GM12892 (cell line): ENCODE results near the gene IRX5. TPM values are rescaled to one million over a fixed set of nuclear protein-coding genes. Genes with fewer than 3 reads are reported as not detected.

Experiments used
- DNase-seq: peaks from one replicate; pipeline ENCODE4 v3.0.0; 2011; ENCODE audit not compliant: insufficient read length
- FAIRE-seq: peaks from 2 replicates; lab custom pipeline; 2011; peaks lifted over from hg19 to GRCh38; lab: Jason Lieb, UNC
- POLR2A ChIP-seq: IDR thresholded peaks from 2 replicates; pipeline ENCODE4 v1.6.1; 2011; ENCODE audit warnings: low read depth, low read length, control low read depth
- POLR2AphosphoS5 ChIP-seq: IDR thresholded peaks from 2 replicates; pipeline ENCODE4 v1.6.1; 2011; ENCODE audit warnings: low read depth, low read length, control low read depth
- TAF1 ChIP-seq: IDR thresholded peaks from 2 replicates; pipeline ENCODE4 v1.6.1; 2011; ENCODE audit warnings: low read depth, mild to moderate bottlenecking, control low read depth, low read length, borderline replicate concordance
- polyA plus RNA-seq: library from polyadenylated mRNA; unstranded; fragments of >200 nt; gene quantifications from one replicate; pipeline ENCODE4 v1.2.1, GENCODE V29; 2012; ENCODE audit warnings: missing spikeins, inconsistent platforms; ENCODE audit not compliant: missing spikeins

IRX5 gene
- polyA plus RNA-seq: not detected

DNA sequence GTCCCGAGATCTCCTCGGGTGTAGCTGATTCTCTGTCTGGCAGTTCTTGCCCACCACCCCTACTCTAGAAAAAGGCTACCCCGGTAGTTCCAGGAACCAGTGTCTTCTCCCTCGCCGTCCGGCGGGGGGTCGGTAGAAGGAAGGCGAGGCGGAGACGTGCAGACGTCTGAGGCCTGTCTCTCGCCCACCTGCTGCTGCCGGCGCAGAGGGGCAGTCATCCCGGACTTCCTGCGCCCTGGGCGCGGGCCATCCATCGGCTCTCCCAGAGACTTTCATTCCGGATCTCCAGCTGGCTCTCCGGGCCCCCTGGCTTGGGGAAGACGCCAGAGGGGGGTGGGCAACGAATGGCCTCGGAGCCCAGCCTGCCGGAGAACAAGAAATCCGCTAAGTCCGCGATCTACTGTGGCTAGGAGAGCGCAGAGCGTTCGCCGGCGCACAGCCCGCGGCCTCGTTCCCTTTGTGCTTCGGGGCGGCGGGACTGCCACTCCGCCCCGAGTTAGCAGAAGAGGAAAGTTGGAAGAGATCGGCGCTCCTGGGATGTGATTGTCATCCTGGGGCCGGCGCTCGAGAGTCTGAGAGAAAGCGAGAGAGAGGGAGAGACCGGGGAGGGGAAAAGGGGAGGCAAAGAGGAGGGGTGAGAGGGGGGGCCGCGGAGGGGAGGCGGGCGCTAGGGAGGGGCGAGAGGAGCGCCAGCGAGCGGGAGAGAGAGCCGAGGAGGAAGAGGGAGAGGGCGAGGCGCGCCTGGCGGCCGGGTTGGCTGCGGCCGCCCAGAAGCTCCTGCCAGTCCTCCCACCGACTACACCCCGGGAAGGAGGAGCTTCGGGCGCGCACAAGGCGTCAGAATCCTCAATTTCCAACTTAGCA lies at the start of gene IRX5:
Gene IRX5, plus strand, starts transcription at position 861 of the 864 bp plus-strand sequence. CDS start 334 bp downstream, outside the sequence.
- FAIRE-seq: no peak
- DNase-seq: peak; percentile 21

DNA sequence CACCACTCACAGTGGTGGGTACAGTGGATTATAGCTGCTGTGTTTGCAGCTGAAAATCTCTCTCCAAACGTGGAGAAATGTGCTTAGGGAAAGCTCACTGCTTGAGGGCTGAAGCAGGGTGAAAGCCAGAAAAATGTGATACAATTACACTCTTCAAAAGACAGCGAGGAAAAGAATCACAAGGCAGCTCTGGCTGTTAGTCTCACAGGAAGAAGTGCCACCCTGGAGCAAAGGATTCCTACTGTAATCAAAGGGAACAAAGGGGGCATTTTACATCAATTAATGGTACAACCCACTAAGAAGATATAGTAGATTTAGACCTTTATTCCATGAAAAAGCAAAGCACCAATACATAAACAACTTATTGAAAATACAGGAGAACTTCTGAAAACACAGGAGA lies 48.1 kb upstream of the IRX5 start:
- no peak for FAIRE-seq
- TF ChIP-seq TAF1: no peak
- TF ChIP-seq POLR2AphosphoS5: no peak
- TF ChIP-seq POLR2A: no peak
- no peak for DNase-seq

More for the DNA sequence above, at the start of gene IRX5:
- TF ChIP-seq TAF1: no peak

DNA sequence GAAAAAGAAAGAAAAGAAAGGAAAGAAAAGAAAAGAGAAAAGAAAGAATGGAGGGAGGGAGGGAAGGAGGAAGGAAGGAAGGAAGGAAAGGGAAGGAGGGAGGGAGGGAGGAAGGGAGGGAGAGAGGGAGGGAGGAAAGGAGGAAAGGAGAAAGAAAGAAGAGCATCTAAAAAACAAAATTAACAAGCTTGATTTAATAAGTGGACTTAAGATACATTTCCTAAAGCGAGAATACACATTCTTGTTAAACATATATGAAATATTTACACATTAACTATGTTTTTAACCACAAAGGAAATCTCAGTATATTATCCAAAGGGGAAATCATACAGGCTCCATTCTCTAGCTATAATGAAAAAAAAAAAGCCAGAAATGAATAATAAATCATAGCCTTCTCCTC lies 47.3 kb upstream of the IRX5 start:
- FAIRE-seq (no peak), DNase-seq (no peak)
- TF ChIP-seq POLR2A: no peak
- no peak for TF ChIP-seq TAF1
- no peak for TF ChIP-seq POLR2AphosphoS5

DNA sequence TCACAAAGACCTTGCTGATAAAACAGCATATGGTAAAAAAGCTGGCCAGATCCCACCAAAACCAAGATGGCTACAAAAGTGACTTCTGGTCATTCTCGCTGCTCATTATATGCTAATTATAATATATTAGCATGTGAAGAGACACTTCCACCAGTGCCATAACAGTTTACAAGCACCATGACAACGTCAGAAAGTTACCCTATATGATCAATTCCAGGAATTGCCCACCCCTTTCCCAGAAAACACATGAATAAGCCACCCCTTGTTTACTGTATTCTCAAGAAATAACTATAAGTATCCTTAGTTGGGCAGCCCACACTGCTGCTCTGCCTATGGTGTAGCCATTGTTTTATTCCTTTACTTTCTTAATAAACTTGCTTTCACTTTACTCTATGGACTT lies 44.6 kb upstream of the IRX5 start:
- TF ChIP-seq TAF1 (no peak), POLR2AphosphoS5 (no peak), POLR2A (no peak)
- no peak for DNase-seq
- no peak for FAIRE-seq

DNA sequence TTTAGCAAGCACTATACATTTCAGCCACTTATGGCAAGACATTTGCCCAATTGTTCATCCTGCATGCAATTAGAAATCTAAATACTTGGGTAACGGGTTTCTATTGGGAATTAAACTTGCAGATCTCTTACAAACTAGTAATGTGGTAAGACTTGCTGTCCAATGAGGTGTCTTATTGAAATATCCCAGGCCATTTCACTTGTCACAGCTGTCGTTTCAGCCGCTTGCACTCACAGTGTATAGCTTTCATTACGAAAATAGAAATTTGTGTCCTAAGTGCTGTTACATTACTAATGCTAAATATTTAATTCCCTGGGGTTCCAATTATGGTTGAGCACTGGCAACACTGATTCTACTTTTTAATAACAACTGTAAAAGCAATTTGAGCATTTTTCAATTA lies 40.3 kb upstream of the IRX5 start:
- DNase-seq: no peak
- TF ChIP-seq POLR2AphosphoS5 (no peak), POLR2A (no peak), TAF1 (no peak)
- FAIRE-seq: no peak

DNA sequence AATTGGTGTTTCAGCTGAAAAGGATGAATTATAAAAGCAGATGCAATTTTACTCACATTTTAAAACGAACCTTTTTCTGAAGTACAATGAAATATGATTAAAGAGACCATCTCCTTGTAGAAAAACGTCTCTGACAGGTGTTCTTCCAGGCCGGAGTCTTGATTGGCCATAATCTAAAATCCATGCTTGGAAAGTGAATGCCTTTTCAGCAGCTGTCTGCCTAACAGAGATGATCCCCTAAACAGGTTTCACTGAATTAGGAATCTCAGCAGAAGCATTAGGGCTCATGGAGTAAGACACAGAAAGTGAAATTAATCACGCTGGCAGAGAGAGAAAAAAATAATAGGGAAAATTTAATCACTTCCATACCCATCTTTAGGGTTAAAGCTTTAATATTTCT lies 39.3 kb upstream of the IRX5 start:
- no peak for DNase-seq
- TF ChIP-seq POLR2A (no peak), TAF1 (no peak), POLR2AphosphoS5 (no peak)
- FAIRE-seq: no peak

DNA sequence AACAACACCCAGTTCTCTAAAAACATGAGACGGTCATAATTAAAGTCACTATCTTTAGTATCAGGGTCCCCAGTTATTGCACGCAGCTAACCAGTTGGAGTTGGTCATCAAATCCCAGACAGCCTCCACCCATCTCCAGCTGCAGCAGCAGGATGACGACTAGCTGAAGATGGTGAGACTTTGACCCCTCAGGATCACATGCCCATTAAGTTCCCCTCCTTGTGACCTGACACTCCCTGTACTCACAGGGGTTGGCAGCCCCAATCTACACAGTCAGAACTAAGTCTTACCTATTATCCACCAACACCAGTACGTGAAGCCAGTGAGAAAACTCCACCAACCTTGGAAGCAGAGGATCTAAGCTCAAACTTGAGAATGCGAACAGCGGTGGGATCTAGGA lies 37.7 kb upstream of the IRX5 start:
- FAIRE-seq (no peak), DNase-seq (no peak)
- TF ChIP-seq TAF1: no peak
- TF ChIP-seq POLR2AphosphoS5: no peak
- no peak for TF ChIP-seq POLR2A

DNA sequence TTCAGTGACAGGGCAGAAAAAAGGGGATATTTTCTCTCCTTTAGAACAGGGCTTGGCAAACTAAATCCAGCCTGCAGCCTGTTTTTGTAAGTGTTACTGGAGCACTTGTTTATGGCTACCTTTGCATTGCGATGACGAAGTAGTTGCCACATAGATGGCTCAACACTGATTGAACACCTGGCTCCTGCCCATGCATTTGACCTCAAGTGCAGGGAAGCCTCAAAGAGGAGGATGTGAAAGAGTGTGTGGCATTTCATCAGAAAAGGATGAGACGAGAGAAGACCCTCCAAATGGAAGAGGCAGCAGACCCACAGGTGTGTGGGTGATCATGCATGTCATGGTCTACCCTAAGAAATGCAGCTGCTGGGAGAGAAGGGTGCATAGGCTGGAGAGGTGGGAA lies 32.7 kb upstream of the IRX5 start:
- FAIRE-seq (no peak), DNase-seq (no peak)
- TF ChIP-seq POLR2A (no peak), TAF1 (no peak), POLR2AphosphoS5 (no peak)

DNA sequence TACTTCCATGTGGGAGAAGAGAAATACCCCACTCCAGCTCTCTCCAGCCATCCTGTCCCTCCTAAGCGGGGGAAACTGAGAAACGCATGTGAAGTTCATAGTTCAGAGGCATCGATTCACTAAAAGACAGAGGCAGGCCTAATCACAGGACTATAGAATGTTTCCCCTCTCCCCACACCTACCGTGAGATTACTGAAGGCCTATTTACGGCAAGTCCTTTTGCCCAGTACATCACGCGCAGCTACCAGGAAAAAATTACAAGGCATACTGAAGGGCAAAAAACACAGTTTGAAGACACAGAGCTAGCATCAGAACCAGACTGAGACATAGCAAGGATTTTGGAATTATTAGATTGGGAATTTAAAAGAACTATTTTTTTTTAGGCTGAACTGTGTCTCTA lies 29.1 kb upstream of the IRX5 start:
- no peak for TF ChIP-seq POLR2A
- TF ChIP-seq POLR2AphosphoS5: no peak
- TF ChIP-seq TAF1: no peak
- no peak for DNase-seq
- FAIRE-seq: no peak

DNA sequence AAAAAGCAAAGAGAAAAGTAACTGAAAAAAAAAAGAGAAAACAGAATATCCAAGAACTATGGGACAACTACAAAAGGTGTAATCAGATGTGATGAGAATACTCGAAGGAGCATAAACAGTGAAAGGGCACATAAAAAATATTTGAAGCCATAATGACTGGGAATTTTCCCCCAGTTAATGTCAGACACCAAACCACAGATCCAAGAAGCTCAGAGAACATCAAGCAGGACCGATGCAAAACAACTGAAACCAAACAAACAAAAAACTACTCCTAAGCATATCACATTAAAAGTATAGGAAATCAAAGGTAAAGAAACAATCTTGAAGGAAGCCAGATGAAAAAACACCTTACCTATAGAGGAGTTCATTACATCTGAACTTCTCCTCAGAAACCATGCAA lies 27.6 kb upstream of the IRX5 start:
- TF ChIP-seq TAF1: no peak
- no peak for TF ChIP-seq POLR2AphosphoS5
- no peak for TF ChIP-seq POLR2A
- DNase-seq (no peak), FAIRE-seq (no peak)

DNA sequence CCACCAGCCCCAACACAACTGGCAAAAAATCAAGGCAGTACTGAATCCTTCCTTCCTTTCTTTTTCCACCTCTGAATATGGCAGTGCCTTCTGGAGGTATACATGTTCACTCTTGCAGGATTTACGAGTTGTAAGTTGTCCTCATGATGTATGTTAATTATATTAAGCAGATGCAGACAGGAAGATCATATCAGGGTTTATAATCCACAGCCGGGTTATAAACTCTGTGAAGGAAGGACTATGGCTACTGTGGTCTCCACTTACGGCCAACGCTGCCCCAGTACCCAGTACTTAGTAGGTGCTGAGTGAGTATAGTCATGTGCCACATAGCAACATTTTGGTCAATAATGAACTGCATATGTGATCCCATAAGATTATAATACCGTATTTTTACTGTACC lies 19.6 kb upstream of the IRX5 start:
- TF ChIP-seq TAF1 (no peak), POLR2A (no peak), POLR2AphosphoS5 (no peak)
- DNase-seq (no peak), FAIRE-seq (no peak)

DNA sequence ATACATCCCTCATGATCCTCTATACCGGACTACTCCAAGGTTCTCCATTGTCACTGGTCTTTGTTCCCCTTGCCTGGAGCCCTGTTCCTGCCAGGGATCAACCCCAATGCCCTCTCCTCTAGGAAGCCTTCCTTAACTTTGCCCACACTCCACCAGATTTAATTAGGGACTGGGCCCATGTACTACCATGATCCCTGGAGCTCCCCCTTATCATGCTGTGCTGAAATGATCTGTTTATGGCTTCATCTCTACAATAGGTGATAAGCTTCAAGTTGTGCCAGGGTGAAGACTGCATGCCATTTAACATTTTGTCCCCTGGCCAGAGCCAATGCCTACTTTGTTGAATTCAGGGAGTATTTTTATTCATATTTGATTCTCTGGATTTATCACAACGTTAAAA lies 17.9 kb upstream of the IRX5 start:
- FAIRE-seq (no peak), DNase-seq (no peak)
- TF ChIP-seq POLR2AphosphoS5 (no peak), TAF1 (no peak), POLR2A (no peak)
